HG02970 (cell line): ENCODE measurements around the gene NIBAN1.
A peak's percentile ranks its signal among the peaks of the same experiment; 100 is the strongest.
"Not testable (repeated sequence)": the region's sequence is repeated elsewhere in the genome, so short reads cannot be mapped to it uniquely, and the experiment has no call there.

Experiments used
- ATAC-seq: cut with Tn5 transposase; IDR thresholded peaks from one replicate; pipeline ENCODE4 v1.9.1; 2021; ENCODE audit warnings: mild to moderate bottlenecking, moderate library complexity, moderate number of reproducible peaks; ENCODE audit not compliant: unreplicated experiment, low FRiP score

NIBAN1 gene, protein sequence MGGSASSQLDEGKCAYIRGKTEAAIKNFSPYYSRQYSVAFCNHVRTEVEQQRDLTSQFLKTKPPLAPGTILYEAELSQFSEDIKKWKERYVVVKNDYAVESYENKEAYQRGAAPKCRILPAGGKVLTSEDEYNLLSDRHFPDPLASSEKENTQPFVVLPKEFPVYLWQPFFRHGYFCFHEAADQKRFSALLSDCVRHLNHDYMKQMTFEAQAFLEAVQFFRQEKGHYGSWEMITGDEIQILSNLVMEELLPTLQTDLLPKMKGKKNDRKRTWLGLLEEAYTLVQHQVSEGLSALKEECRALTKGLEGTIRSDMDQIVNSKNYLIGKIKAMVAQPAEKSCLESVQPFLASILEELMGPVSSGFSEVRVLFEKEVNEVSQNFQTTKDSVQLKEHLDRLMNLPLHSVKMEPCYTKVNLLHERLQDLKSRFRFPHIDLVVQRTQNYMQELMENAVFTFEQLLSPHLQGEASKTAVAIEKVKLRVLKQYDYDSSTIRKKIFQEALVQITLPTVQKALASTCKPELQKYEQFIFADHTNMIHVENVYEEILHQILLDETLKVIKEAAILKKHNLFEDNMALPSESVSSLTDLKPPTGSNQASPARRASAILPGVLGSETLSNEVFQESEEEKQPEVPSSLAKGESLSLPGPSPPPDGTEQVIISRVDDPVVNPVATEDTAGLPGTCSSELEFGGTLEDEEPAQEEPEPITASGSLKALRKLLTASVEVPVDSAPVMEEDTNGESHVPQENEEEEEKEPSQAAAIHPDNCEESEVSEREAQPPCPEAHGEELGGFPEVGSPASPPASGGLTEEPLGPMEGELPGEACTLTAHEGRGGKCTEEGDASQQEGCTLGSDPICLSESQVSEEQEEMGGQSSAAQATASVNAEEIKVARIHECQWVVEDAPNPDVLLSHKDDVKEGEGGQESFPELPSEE

DNA sequence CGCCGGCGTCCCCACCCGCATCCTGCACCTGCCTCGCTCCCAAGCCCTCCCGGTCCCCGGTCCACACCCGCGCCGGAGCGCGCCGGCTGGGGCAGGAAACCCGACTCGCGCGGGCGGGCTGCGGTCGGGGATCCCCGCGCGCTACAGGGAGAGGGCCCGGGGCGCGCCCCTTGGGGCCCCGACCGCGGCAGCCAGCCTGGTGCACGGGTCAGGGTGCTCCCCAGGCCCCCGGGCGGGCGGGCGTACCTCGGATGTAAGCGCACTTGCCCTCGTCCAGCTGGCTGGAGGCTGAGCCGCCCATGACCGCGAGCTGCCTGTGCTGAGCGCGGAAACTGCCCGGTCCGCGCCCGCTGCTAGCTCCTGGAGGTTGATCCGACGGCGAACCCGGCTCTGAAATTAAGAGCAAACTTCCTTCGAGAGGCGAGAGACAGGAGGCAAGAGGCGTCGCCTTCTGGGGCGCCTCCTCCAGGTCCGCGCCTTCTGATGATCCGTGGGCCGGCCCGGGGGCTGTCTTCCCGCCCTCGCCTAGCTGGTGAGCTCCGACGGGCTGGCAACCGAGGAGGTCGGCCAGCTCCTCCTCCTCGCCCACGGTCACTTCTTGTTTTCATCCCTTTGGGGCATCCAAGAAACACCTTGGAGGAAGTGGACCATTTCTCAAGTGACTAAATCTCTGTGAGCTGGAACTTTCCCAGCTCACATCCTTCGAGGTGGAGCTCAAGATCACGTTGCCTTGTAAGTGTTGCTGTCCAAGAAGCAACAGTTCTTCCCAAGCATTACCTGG is at the start of gene NIBAN1:
NIBAN1 (minus strand) TSS at position 453 of the 781 bp plus-strand sequence; CDS start at position 301, 152 bp downstream.
- peak; percentile 57 for ATAC-seq

DNA sequence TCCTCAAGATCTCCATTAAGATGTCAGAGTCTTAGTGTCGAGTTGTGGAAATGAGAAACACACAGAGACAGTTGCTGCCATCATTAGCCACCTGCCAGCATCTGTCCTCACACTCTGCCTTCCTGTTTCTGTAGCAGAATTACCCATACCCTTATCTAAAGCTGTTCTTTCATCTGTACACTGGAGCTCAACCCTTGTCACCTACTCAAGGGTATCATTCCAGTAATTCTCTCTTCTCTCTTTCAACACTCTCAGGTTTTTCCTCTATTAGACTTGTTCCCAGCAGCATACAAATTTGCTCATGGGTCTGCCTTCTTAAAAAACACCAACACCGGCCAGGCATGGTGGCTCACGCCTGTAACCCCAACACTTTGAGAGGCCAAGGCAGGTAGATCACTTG is 43.7 kb upstream of the NIBAN1 start:
- no peak for ATAC-seq

- ATAC-seq = no peak
These were observed 43.0 kb upstream of the NIBAN1 start for GRCh38 chr1:185017338-185017737.

- ATAC-seq = no peak
These were observed 42.6 kb upstream of the NIBAN1 start for GRCh38 chr1:185016880-185017279.

DNA sequence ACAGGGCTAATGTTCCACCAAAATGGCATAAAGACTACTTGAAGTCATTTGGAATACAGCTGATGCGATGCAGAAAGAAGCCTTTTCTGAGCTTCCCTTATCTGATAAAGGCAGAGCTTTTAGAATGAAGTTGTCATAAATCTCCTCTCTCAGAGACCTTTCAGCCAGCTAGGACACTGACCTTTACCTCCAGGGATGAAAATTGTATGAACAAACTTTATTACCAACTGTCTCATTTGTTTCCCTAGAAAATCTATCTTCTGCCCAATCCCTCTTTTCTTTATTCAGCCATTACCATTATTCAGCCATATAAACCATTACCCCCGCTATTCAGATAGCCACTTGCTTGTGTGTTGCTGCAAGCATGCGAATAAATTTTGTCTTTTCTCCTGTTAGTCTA is 41.3 kb upstream of the NIBAN1 start:
- ATAC-seq = no peak

GRCh38 chr1:185014941-185015340 is 40.6 kb upstream of the NIBAN1 start:
- no peak for ATAC-seq

GRCh38 chr1:185010361-185010760 is 36.1 kb upstream of the NIBAN1 start:
- no peak for ATAC-seq

DNA sequence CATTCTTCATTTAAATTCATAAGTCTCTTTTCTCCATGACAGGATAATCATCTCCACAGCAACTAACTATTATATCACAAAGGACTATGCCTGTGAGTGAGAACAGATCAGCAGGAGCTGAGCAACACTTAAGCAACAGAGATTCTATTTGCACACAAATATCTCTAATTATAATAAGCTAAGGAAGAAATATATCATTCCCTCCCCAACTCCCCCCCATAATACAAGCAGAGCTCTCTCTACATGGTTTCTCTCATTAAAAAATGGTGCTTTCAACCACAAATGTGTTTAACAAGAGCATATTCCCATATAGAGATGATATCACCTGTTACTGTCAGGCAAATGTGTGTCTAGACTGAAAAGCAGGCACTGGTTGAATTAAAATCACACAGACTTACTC is 34.5 kb upstream of the NIBAN1 start:
- no peak for ATAC-seq

- ATAC-seq = not testable (repeated sequence)
These were observed 27.1 kb upstream of the NIBAN1 start for GRCh38 chr1:185001312-185001880.

DNA sequence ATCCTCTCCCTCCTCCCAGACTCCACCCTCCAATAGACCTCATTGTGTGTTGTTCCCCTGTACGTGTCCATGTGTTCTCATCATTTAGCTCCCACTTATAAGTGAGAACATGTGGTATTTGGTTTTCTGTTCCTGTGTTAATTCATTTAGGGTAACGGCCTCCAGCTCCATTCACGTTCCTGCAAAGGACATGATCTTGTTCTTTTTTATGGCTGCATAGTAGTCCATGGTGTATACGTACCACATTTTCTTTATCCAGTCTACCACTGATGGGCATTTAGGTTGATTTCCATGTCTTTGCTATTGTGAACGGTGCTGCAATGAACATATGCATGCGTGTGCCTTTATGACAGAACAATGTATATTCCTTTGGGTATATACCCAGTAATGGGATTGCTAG is 25.7 kb upstream of the NIBAN1 start:
- not testable (repeated sequence) for ATAC-seq

DNA sequence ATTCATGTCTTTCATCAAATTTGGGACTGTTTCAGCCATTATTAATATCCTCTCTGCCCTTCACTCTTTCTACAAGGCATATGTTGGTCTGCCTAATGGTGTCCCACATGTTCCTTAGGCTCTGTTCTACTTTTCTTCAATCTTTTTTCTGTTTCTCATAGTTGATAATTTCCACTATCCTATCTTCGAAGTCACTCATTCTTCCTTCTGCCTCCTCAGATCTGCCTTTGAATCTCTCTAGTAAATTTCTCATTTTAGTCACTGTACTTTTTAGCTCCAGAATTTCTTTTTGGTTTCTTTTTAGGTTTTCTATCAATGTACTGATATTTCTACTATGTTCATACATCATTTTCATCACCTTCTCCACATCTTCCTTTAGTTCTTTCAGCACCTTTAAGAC is 20.0 kb upstream of the NIBAN1 start:
- no peak for ATAC-seq

DNA sequence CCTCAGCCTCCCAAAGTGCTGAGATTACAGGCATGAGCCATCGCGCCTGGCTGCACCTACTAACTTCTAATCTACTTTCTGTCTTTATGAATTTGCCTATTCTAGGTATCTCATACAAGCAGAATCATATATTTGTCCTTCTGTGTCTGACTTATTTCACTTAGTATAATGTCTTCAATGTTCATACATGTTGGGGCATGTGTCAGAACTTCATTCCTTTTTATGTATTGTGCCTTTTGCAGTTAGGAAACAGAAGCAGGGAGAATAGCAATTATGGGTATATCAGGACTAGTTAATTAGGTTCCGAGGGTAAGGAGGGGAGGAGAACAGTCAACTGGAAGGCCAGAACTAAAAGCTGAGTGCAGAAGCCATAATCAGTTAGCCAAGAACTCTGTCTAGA is 18.0 kb upstream of the NIBAN1 start:
- ATAC-seq = no peak

DNA sequence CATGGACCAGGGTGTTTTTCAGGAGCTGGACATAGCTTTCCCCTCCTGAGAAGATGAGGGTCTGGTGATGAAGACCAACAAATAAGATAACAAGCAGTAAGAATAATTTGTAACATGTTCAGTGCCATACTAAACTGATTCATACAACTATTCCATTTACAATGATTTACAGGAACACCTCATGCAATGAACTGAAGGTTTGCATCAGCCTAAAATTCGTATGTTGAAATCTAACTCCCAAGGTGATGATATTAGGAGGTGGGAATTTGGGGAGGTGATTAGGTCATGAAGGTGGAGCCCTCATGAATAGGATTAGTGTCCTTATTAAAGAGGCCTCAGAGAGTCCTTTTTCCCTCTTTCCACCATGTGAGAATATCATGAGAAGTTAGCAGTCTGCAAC is 15.9 kb upstream of the NIBAN1 start:
- ATAC-seq = no peak

GRCh38 chr1:184988506-184988905 is 14.2 kb upstream of the NIBAN1 start:
- ATAC-seq = no peak

DNA sequence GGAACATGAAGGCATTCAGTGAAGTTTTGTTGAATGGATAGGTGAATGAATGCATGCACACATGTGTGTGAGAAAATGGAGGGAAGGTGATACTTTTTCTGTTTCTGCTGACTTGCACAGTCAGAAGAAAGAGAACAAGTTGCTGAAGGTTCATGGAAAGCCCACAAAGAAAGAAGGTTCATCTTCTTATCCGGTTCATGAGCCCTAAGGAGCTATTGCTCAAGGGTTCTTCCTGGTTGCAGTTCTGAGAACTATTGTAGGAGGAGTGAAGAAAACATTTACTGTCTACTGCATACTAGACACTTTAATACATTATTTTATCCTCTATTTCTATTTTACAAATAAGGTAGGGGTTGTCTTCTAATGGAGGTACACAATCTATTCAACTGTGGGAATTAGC is 13.4 kb upstream of the NIBAN1 start:
- ATAC-seq = no peak

DNA sequence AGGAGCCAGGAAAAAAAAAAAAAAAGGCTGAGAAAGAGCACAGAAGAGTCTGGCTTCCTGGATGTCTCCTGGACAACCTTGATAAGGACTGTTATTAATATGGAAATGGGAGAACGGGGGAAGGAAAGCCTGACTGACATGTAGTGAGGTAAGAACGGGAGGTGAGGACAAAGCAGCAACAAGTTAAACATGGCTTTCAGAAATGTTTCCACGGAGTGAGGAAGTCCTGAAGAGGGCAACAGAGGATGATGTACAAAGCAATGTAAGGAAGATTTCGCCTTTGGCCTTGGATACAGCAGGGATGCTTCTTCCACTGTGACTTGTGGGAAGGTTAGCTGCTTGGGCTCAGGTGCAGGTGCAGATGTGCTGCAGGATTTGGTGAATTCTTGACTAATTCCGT is 11.9 kb upstream of the NIBAN1 start:
- ATAC-seq = no peak

- ATAC-seq = peak; percentile 84
These were observed 8.0 kb upstream of the NIBAN1 start for GRCh38 chr1:184982002-184982954.

- no peak for ATAC-seq
These were observed 6.4 kb upstream of the NIBAN1 start for GRCh38 chr1:184980726-184981125.

- no peak for ATAC-seq
These were observed 1.0 kb upstream of the NIBAN1 start for GRCh38 chr1:184975208-184975870.
